T-helper 2 cell treated with Interferon-gamma antibody and Interleukin-4, amounts not matched to agents 100 ng/mL and 5 ng/mL, for 36 hours (primary cell): Measurements from ENCODE around the gene CEP68. TPM values are rescaled to one million over a fixed set of nuclear protein-coding genes. Genes with fewer than 3 reads are reported as not detected.
"Not testable (repeated sequence)": the region's sequence is repeated elsewhere in the genome, so short reads cannot be mapped to it uniquely, and the experiment has no call there.

ENCODE experiments used
- intact Hi-C: fragments of 100-400 bp; cut with micrococcal nuclease; formaldehyde crosslinking; loops from one replicate; pipeline ENCODE4 v1.15.1; 2023
- total RNA-seq: library from RNA; stranded (reverse); gene quantifications from 2 replicates; pipeline ENCODE4 v1.2.3, GENCODE V29; 2022

The CEP68 gene
- total RNA-seq, 1 donor from 2014 or later, result 7.0 TPM

DNA sequence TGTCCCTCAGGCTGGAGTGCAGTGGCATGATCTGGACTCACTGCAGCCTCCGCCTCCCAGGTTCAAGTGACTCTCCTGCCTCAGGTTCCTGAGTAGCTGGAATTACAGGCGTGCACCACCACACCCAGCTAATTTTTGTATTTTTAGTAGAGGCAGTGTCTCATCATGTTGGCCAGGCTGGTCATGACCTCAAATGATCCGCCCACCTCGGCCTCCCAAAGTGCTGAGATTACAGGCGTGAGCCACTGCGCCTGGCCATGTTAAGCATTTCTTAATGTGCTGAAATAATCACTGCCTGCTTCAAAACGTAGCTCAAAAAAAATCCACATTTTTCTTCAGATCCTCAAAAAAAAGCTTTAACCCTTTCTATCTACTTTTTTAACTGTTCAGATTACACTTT, 69.2 kb downstream of the CEP68 start:
- intact Hi-C loops, result not testable (repeated sequence)

GRCh38 chr2:65128297-65129190, 72.3 kb downstream of the CEP68 start:
- intact Hi-C loops, result no loop called here

- intact Hi-C loops, result no loop called here
These were observed 73.1 kb downstream of the CEP68 start for GRCh38 chr2:65129286-65129825.

- intact Hi-C loops, result loop anchor here (1.0 to 5.0 kb wide), 11 partner anchors 33 to 1289 kb away; partner anchors contain the start of genes ACTR2, AFTPH, CEP68 and SERTAD2
These were observed 73.8 kb downstream of the CEP68 start, which contains the start of gene RAB1A for GRCh38 chr2:65129826-65130663. Gene RAB1A (minus strand): TSS chr2:65130106. CDS start chr2:65129915, 191 bp downstream.

DNA sequence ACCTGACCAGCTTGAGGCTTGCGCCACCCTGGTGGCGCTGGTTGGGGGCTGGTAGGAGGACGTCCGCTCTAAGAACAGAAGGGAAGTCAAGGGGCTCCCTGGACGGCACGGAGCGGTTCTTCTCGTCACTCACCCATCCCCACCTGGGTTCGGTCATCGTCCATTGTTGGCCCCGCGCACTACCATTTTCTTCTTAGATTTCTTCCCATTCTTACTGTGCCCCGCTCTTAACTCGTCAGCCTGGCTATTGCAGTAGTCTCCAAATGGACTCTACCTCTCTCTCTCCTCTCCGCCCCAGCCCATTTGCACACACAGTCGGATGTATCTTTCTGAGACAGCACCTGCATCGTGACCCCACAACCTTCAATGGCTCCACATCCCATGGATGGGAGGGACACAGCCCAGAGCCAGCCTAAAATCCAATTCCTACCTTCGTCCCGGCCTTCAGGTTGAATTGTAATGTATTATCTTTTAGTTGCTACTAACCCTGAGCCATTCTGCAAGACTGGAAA, 74.5 kb downstream of the CEP68 start:
- intact Hi-C loops, result loop anchor here (1.0 to 5.0 kb wide), 11 partner anchors 33 to 1290 kb away; partner anchors contain the start of genes ACTR2, AFTPH, CEP68 and SERTAD2

- intact Hi-C loops, result loop anchor here (5.0 kb wide), 2 partner anchors 36 to 54 kb away; no protein-coding TSS in a partner anchor
These were observed 76.7 kb downstream of the CEP68 start for GRCh38 chr2:65132930-65133329.

DNA sequence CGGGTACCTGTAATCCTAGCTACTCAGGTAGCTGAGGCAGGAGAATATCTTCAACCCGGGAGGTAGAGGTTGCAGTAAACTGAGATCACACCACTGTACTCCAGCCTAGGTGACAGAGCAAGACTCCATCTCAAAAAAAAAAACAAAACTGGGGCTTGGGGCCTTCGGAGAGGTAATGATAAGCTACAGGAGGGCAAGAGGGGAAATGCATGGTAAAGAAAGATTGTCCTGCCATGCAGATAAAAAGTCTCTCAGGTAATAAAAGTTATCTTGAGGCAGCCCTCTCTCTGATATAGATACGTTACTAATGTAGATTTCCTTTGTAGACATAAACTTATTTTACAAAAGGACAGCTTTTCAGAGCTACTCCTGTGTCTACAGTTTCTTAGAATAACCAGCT, 77.4 kb downstream of the CEP68 start:
- intact Hi-C loops, result loop anchor here (5.0 kb wide), 2 partner anchors 36 to 54 kb away; no protein-coding TSS in a partner anchor

DNA sequence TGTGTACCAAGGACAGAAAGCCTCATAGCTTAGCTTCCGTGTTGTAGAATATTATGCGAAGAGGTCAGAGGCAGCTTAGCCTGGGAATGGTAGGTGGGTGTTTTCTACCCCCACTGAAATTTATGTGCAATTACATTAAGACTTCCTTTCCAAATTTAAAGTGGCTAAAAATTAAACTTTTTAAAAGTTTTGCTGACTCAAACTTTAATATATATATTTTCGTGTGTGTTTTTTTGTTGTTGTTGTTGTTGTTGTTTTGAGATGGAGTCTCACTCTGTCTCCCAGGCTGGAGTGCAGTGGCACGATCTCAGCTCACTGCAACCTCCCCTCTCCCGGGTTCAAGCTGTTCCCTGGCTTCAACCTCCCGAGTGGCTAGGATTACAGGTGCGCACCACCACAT, 77.9 kb downstream of the CEP68 start:
- intact Hi-C loops, result loop anchor here (5.0 kb wide), 2 partner anchors 37 to 53 kb away; no protein-coding TSS in a partner anchor

GRCh38 chr2:65136253-65136652, 80.0 kb downstream of the CEP68 start:
- intact Hi-C loops, result no loop called here

Other genes starting within 250 kb of the CEP68 start
- gene SLC1A4, start 67.0 kb upstream of the CEP68 start, total RNA-seq, result 62.8 and 63.3 TPM in 2 replicates
- 66.2 and 70.2 TPM in 2 replicates for gene RAB1A, start 73.7 kb downstream of the CEP68 start, total RNA-seq
- gene ACTR2, start 171.4 kb downstream of the CEP68 start, total RNA-seq, result 488 and 497 TPM in 2 replicates